Activated CD8-positive, alpha-beta T cell treated with anti-CD3 and anti-CD28 coated beads for 36 hours (primary cell): Measurements from ENCODE around the gene NKX2-2. TPM values are rescaled to one million over a fixed set of nuclear protein-coding genes. Genes with fewer than 3 reads are reported as not detected.

Source experiments
- ATAC-seq: fragments of 200-7000 bp; cut with Tn5 transposase; one replicate; pipeline ENCODE4 v1.10.0; 2021; ENCODE audit warnings: mild to moderate bottlenecking, moderate library complexity
- CTCF ChIA-PET: fragments of 350-600 bp; sonication (Branson Sonifier 250); formaldehyde crosslinking; loops from one replicate; lab custom pipeline; 2021; ENCODE audit warnings: antibody characterized with exemption; lab: Charles Lee
- POLR2A ChIA-PET: fragments of 350-600 bp; sonication (Branson Sonifier 250); formaldehyde crosslinking; loops from one replicate; lab custom pipeline; 2021; ENCODE audit warnings: antibody characterized with exemption; lab: Charles Lee
- DNase-seq: peaks from one replicate; pipeline ENCODE4 v3.0.0-alpha.2; 2020
- H3K27ac Mint-ChIP-seq: one replicate; pipeline ENCODE4 v1.8.0; 2021; ENCODE audit warnings: mild to moderate bottlenecking, mixed read lengths
- H3K27me3 Mint-ChIP-seq: one replicate; pipeline ENCODE4 v1.8.0; 2021; ENCODE audit warnings: mixed read lengths
- H3K36me3 Mint-ChIP-seq: one replicate; pipeline ENCODE4 v1.8.0; 2021; ENCODE audit warnings: low read depth, mixed read lengths
- H3K4me1 Mint-ChIP-seq: one replicate; pipeline ENCODE4 v1.8.0; 2021; ENCODE audit warnings: low read depth, mixed read lengths
- H3K4me3 Mint-ChIP-seq: one replicate; pipeline ENCODE4 v1.8.0; 2021; ENCODE audit warnings: mild to moderate bottlenecking, moderate library complexity, mixed read lengths
- H3K9me3 Mint-ChIP-seq: one replicate; pipeline ENCODE4 v1.8.0; 2021; ENCODE audit warnings: mixed read lengths
- CTCF ChIP-seq: fragments of 200-600 bp; IDR thresholded peaks from one replicate; pipeline ENCODE4 v1.8.0; 2022; ENCODE audit warnings: antibody characterized with exemption, mild to moderate bottlenecking
- intact Hi-C: fragments of 100-400 bp; cut with micrococcal nuclease; formaldehyde crosslinking; loops from one replicate; pipeline ENCODE4 v1.10.0; 2022
- total RNA-seq, 2 experiments: library from RNA; stranded (reverse); gene quantifications; one replicate each; pipeline ENCODE4 v1.2.3, GENCODE V29; 2021

The NKX2-2 gene
- total RNA-seq, 2 experiments from 2014 or later, result not detected

GRCh38 chr20:21556398-21556797 lies 42.5 kb upstream of the NKX2-2 start:
- TF ChIP-seq CTCF, result no peak
- no peaks in the 10 kb centered on the region for H3K9me3 Mint-ChIP-seq
- intact Hi-C loops, result no loop called here
- no peak for DNase-seq
- peaks cover 8% of the 10 kb centered on the region for H3K27me3 Mint-ChIP-seq
- no peak overlapping the region for H3K27ac Mint-ChIP-seq
- ChIA-PET POLR2A (interaction anchor here (2.3 kb wide), 1 partner anchor 8 kb away, joined by 6 read pairs; no protein-coding TSS in a partner anchor), CTCF (interaction anchor here (1.3 to 3.3 kb wide), 3 partner anchors 14 to 27 kb away, joined by 4 to 16 read pairs (median 6); no protein-coding TSS in a partner anchor)
- ATAC-seq, result no peak
- peaks cover 14% of the 10 kb centered on the region for H3K4me1 Mint-ChIP-seq
- H3K4me3 Mint-ChIP-seq, result no peak overlapping the region
- no peaks in the 10 kb centered on the region for H3K36me3 Mint-ChIP-seq

GRCh38 chr20:21555470-21556120 lies 41.7 kb upstream of the NKX2-2 start:
- DNase-seq (no peak), ATAC-seq (no peak)
- Mint-ChIP-seq H3K9me3 (no peaks in the 10 kb centered on the region), H3K4me1 (peaks cover 14% of the 10 kb centered on the region), H3K27ac (no peak overlapping the region), H3K27me3 (peaks cover 8% of the 10 kb centered on the region), H3K4me3 (no peak overlapping the region), H3K36me3 (no peaks in the 10 kb centered on the region)
- TF ChIP-seq CTCF, result no peak
- POLR2A ChIA-PET, result interaction anchor here (0.6 kb wide), 1 partner anchor 29 kb away, joined by 3 read pairs; no protein-coding TSS in a partner anchor
- CTCF ChIA-PET, result interaction anchor here (3.3 kb wide), 1 partner anchor 15 kb away, joined by 16 read pairs; no protein-coding TSS in a partner anchor
- intact Hi-C loops, result no loop called here

GRCh38 chr20:21554985-21555384 lies 41.1 kb upstream of the NKX2-2 start:
- Mint-ChIP-seq H3K9me3 (no peaks in the 10 kb centered on the region), H3K27ac (no peak overlapping the region), H3K27me3 (peaks cover 7% of the 10 kb centered on the region), H3K4me1 (peaks cover 15% of the 10 kb centered on the region), H3K36me3 (no peaks in the 10 kb centered on the region), H3K4me3 (no peak overlapping the region)
- TF ChIP-seq CTCF, result no peak
- CTCF ChIA-PET, result interaction anchor here (3.3 kb wide), 1 partner anchor 16 kb away, joined by 16 read pairs; no protein-coding TSS in a partner anchor
- POLR2A ChIA-PET, result no interaction called here
- intact Hi-C loops, result no loop called here
- ATAC-seq (no peak), DNase-seq (no peak)

GRCh38 chr20:21554376-21554890 lies 40.6 kb upstream of the NKX2-2 start:
- POLR2A ChIA-PET, result no interaction called here
- CTCF ChIA-PET, result interaction anchor here (3.3 kb wide), 1 partner anchor 16 kb away, joined by 16 read pairs; no protein-coding TSS in a partner anchor
- ATAC-seq, result no peak
- H3K36me3 Mint-ChIP-seq, result no peaks in the 10 kb centered on the region
- peaks cover 16% of the 10 kb centered on the region for H3K4me1 Mint-ChIP-seq
- H3K27me3 Mint-ChIP-seq, result peaks cover 6% of the 10 kb centered on the region
- no peak overlapping the region for H3K4me3 Mint-ChIP-seq
- no peak for DNase-seq
- no peak overlapping the region for H3K27ac Mint-ChIP-seq
- intact Hi-C loops, result no loop called here
- no peaks in the 10 kb centered on the region for H3K9me3 Mint-ChIP-seq
- TF ChIP-seq CTCF, result no peak

- no peak for ATAC-seq
- intact Hi-C loops, result no loop called here
- ChIA-PET CTCF (interaction anchor here (1.0 to 1.9 kb wide), 6 partner anchors 10 to 65 kb away, joined by 3 to 9 read pairs (median 4); no protein-coding TSS in a partner anchor), POLR2A (no interaction called here)
- no peak for DNase-seq
- Mint-ChIP-seq H3K36me3 (no peaks in the 10 kb centered on the region), H3K27me3 (peaks cover 4% of the 10 kb centered on the region), H3K4me1 (peaks cover 28% of the 10 kb centered on the region), H3K27ac (no peak overlapping the region), H3K9me3 (peaks cover 2% of the 10 kb centered on the region), H3K4me3 (no peak overlapping the region)
- no peak for TF ChIP-seq CTCF
Measured at GRCh38 chr20:21550587-21550986, 36.7 kb upstream of the NKX2-2 start.
